K562 (cell line): ENCODE results near the gene POLR1C. TPM values are rescaled to one million over a fixed set of nuclear protein-coding genes. Genes with fewer than 3 reads are reported as not detected.

Experiments used
- CUX1 ChIP-seq: fragments of 200-800 bp; sonication (Bioruptor generic); IDR thresholded peaks from 2 replicates; pipeline ENCODE4 v1.6.1; 2016; ENCODE audit warnings: missing genetic modification characterization, missing compliant biosample characterization
- GATA2 ChIP-seq: sonication (generic); formaldehyde crosslinking; IDR thresholded peaks from 2 replicates; pipeline ENCODE4 v1.4.0; 2020; ENCODE audit warnings: mild to moderate bottlenecking, missing genetic modification reagents
- JUNB ChIP-seq: fragments of 450-650 bp; formaldehyde crosslinking; conservative IDR thresholded peaks from 2 replicates; pipeline ENCODE4 v1.4.0; 2020; ENCODE audit warnings: mild to moderate bottlenecking
- KAT7 ChIP-seq: sonication (generic); formaldehyde crosslinking; IDR thresholded peaks from 2 replicates; pipeline ENCODE4 v1.8.0; 2022; ENCODE audit warnings: missing genetic modification reagents, mild to moderate bottlenecking, borderline replicate concordance
- MTA1 ChIP-seq: fragments of 450-650 bp; IDR thresholded peaks from 2 replicates; pipeline ENCODE4 v1.6.1; 2017; ENCODE audit warnings: borderline replicate concordance
- NEUROD1 ChIP-seq: fragments of 150-350 bp; IDR thresholded peaks from 2 replicates; pipeline ENCODE4 v1.6.1; 2014; ENCODE audit warnings: borderline replicate concordance, low read length, low read depth; ENCODE audit not compliant: partially characterized antibody
- NR2C2 ChIP-seq, 2 experiments: fragments of 200-800 bp in 1 of 2; sonication (Bioruptor generic) in 1 of 2; sonication (generic) in 1 of 2; formaldehyde crosslinking in 1 of 2; IDR thresholded peaks; 2 replicates each; pipeline versions ENCODE4 v1.6.1 to v1.8.0; 2016 to 2022; ENCODE audit warnings: mild to moderate bottlenecking in 1 of 2, missing compliant biosample characterization in 1 of 2, missing genetic modification characterization in 1 of 2, missing genetic modification reagents in 1 of 2
- PPARD ChIP-seq: fragments of 250-450 bp; sonication (Bioruptor Pico); IDR thresholded peaks from 2 replicates; pipeline ENCODE4 v1.8.0; 2022; ENCODE audit warnings: inconsistent platforms, mild to moderate bottlenecking, moderate library complexity
- SAFB ChIP-seq: fragments of 200-400 bp; formaldehyde crosslinking; IDR thresholded peaks from 2 replicates; pipeline ENCODE4 v1.6.1; 2017; ENCODE audit warnings: low read depth, low read length, borderline replicate concordance
- SIX5 ChIP-seq, 2 experiments: IDR thresholded peaks; 2 replicates each; pipeline ENCODE4 v1.6.1; 2011; ENCODE audit warnings: low read length in 2 of 2, borderline replicate concordance in 1 of 2, low read depth in 1 of 2, mild to moderate bottlenecking in 1 of 2, moderate library complexity in 1 of 2; ENCODE audit not compliant: insufficient read depth in 1 of 2
- SMARCC2 ChIP-seq: fragments of 450-650 bp; IDR thresholded peaks from 2 replicates; pipeline ENCODE4 v1.6.1; 2017; ENCODE audit warnings: antibody characterized with exemption, moderate library complexity, mild to moderate bottlenecking, low read depth
- WHSC1 ChIP-seq: IDR thresholded peaks from one replicate; pipeline ENCODE4 v1.6.1; 2012; ENCODE audit warnings: low read length, control low read depth, inconsistent platforms
- ZBTB8A ChIP-seq: fragments of 450-650 bp; IDR thresholded peaks from 2 replicates; pipeline ENCODE4 v1.6.1; 2018; ENCODE audit warnings: mild to moderate bottlenecking, moderate library complexity; ENCODE audit not compliant: partially characterized antibody
- ZHX1 ChIP-seq: fragments of 150-350 bp; conservative IDR thresholded peaks from 2 replicates; pipeline ENCODE4 v1.6.1; 2014; ENCODE audit warnings: low read length
- ZKSCAN1 ChIP-seq: fragments of 150-350 bp; IDR thresholded peaks from 2 replicates; pipeline ENCODE4 v1.6.1; 2016; ENCODE audit warnings: low read depth, low read length
- ZNF124 ChIP-seq: sonication (generic); formaldehyde crosslinking; IDR thresholded peaks from 2 replicates; pipeline ENCODE4 v1.8.1; 2022; ENCODE audit warnings: missing genetic modification reagents
- ZNF224 ChIP-seq: sonication (generic); formaldehyde crosslinking; IDR thresholded peaks from 2 replicates; pipeline ENCODE4 v1.8.0; 2022; ENCODE audit warnings: mild to moderate bottlenecking, missing genetic modification reagents
- polyA plus RNA-seq, 8 experiments: library from polyadenylated mRNA; depleted of rRNA in 4 of 8; stranded (reverse) in 5 of 8; unstranded in 3 of 8; fragments of >200 nt; fragmentation: Nextera tagmentation in 2 of 8; fragmentation: Illumina TruSeq in 1 of 8; extraction: Ambion mirVana in 2 of 8; extraction: Trizol in 1 of 8; gene quantifications; 2 replicates each; pipeline versions ENCODE4 v1.2.1 to v1.2.3, GENCODE V29; 2011 to 2014; ENCODE audit warnings: inconsistent platforms in 1 of 8, missing spikeins in 1 of 8
- total RNA-seq, 7 experiments: library from RNA; depleted of rRNA in 6 of 7; stranded (reverse); fragments of >200 nt in 6 of 7; fragmentation: Illumina TruSeq in 2 of 7; extraction: Trizol in 2 of 7; gene quantifications; 2 replicates each; pipeline versions ENCODE4 v1.2.1 to v1.2.3, GENCODE V29; 2011 to 2021; ENCODE audit warnings: low replicate concordance in 1 of 7
- TF ChIP-seq, protein P1 (sequence below): fragments of 450-650 bp; IDR thresholded peaks from 2 replicates; pipeline ENCODE4 v1.6.1; 2016; ENCODE audit warnings: antibody characterized with exemption

POLR1C gene
- total and polyA plus RNA-seq, 9 of the 15 experiments (the other 6 are each of a cell fraction or from before 2014, with no cell fraction given): 83.5 to 429 (median 120) TPM

DNA sequence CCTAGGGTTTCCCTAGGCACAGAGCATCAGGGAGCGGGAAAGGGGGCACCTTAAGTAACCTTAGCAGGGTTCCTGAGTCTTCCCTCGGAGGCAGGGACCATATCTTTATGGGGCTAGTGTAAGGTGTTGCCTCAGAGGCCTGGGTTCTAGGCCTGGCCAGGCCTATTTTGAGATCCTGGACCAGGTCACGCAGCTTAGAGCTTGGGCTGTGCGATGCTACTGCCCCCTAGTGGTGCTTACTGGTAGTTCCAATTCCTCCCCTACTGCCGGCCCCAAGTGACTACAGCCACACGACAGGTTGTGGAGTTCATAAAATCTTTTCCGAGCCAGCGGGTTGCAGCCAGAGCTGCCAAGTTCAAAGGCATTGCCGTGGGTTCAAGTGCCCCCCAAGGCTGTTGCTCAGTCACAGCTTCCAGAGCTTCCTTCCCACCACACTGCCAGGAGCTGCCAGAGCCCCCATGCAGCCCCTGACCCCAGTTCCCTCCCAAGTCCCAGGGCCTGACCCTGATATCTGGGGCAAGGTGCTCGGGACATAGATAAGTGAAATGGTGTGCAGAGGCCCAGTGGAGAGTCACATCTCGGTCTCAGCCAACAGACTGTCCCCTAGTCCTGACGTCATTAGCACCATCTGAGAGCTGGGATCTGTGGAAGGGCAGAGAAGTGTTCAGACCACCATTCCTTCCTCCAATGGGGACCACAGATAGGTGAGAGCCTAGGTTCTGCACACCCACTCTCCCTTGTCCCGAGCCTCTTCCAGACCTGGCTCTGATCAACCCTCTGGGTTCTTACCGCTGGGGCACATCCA, 10.0 kb upstream of the POLR1C start (continued):
- no peak for TF ChIP-seq NEUROD1
- TF ChIP-seq GATA2 (CRISPR knock-in tag): no peak
- no peak for TF ChIP-seq PPARD (CRISPR knock-in tag)
- no peak for TF ChIP-seq SIX5 (IDR thresholded peaks at IDR 0.05; ENCODE audit: borderline replicate concordance in 1 of 2, insufficient read depth in 1 of 2, low read depth in 1 of 2, low read length in 2 of 2)
- no peak for TF ChIP-seq ZHX1
- no peak for TF ChIP-seq NR2C2 (CRISPR knock-in tag; IDR thresholded peaks at IDR 0.05)
- TF ChIP-seq NR2C2 (tag; IDR thresholded peaks at IDR 0.05): no peak
- TF ChIP-seq ZKSCAN1: no peak
- TF ChIP-seq, protein P1, sequence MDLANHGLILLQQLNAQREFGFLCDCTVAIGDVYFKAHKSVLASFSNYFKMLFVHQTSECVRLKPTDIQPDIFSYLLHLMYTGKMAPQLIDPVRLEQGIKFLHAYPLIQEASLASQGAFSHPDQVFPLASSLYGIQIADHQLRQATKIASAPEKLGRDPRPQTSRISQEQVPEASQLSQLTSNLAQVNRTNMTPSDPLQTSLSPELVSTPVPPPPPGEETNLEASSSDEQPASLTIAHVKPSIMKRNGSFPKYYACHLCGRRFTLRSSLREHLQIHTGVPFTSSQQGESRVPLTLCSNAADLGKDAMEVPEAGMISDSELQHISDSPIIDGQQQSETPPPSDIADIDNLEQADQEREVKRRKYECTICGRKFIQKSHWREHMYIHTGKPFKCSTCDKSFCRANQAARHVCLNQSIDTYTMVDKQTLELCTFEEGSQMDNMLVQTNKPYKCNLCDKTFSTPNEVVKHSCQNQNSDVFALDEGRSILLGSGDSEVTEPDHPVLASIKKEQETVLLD: no peak
- no peak for TF ChIP-seq SMARCC2
- TF ChIP-seq ZBTB8A: no peak
- TF ChIP-seq WHSC1: no peak
- TF ChIP-seq ZNF124: no peak
- TF ChIP-seq SAFB: no peak
- TF ChIP-seq KAT7 (CRISPR knock-in tag): no peak; the same call in 1 of the 2 replicates
- no peak for TF ChIP-seq ZNF224
- TF ChIP-seq MTA1: no peak
- TF ChIP-seq JUNB (CRISPR knock-in tag): no peak
- no peak for TF ChIP-seq CUX1
